ENCODE measurements around the gene TRDMT1.
A peak's percentile ranks its signal among the peaks of the same experiment; 100 is the strongest.

Gene TRDMT1

GRCh38 chr10:17113346-17113745 is 88.1 kb downstream of the TRDMT1 start:
- DNase-seq = no peak
- Mint-ChIP-seq H3K4me1 (no peaks in the 10 kb centered on the region), H3K9me3 (no peaks in the 10 kb centered on the region), H3K36me3 (peaks cover 11 to 29% of the 10 kb centered on the region in 2 donors), H3K27me3 (no peaks in the 10 kb centered on the region), H3K27ac (no peak overlapping the region), H3K4me3 (no peak overlapping the region)
- ATAC-seq (replicated peaks) = no peak

- Mint-ChIP-seq H3K27me3 (no peaks in the 10 kb centered on the region), H3K4me1 (no peaks in the 10 kb centered on the region), H3K9me3 (no peaks in the 10 kb centered on the region), H3K4me3 (no peak overlapping the region), H3K36me3 (peaks cover 11 to 26% of the 10 kb centered on the region in 2 donors), H3K27ac (no peak overlapping the region)
- ATAC-seq (replicated peaks) (no peak), DNase-seq (no peak)
Measured at GRCh38 chr10:17112566-17112965, 88.9 kb downstream of the TRDMT1 start.

- H3K27ac Mint-ChIP-seq = no peak overlapping the region
- H3K4me3 Mint-ChIP-seq = no peak overlapping the region
- DNase-seq (no peak), ATAC-seq (replicated peaks) (peak; percentile 27 to 46)
- no peaks in the 10 kb centered on the region for H3K27me3 Mint-ChIP-seq
- no peaks in the 10 kb centered on the region for H3K4me1 Mint-ChIP-seq
- peaks cover 8 to 18% of the 10 kb centered on the region in 2 donors for H3K36me3 Mint-ChIP-seq
- no peaks in the 10 kb centered on the region for H3K9me3 Mint-ChIP-seq
Measured at GRCh38 chr10:17109475-17110207, 91.8 kb downstream of the TRDMT1 start.

GRCh38 chr10:17109046-17109445 is 92.4 kb downstream of the TRDMT1 start:
- Mint-ChIP-seq H3K4me3 (no peak overlapping the region), H3K4me1 (no peaks in the 10 kb centered on the region), H3K27me3 (no peaks in the 10 kb centered on the region), H3K9me3 (no peaks in the 10 kb centered on the region), H3K27ac (no peak overlapping the region), H3K36me3 (peaks cover 8 to 14% of the 10 kb centered on the region in 2 donors)
- no peak for DNase-seq
- ATAC-seq (replicated peaks) = no peak

GRCh38 chr10:17106991-17107390 is 94.5 kb downstream of the TRDMT1 start:
- DNase-seq = no peak
- Mint-ChIP-seq H3K9me3 (no peaks in the 10 kb centered on the region), H3K27ac (no peak overlapping the region), H3K27me3 (no peaks in the 10 kb centered on the region), H3K36me3 (peaks cover 10 to 13% of the 10 kb centered on the region in 2 donors), H3K4me3 (no peak overlapping the region), H3K4me1 (no peaks in the 10 kb centered on the region)
- ATAC-seq (replicated peaks) = no peak

- ATAC-seq (replicated peaks) (no peak), DNase-seq (no peak)
- H3K4me3 Mint-ChIP-seq = no peak overlapping the region
- H3K27me3 Mint-ChIP-seq = no peaks in the 10 kb centered on the region
- no peaks in the 10 kb centered on the region for H3K9me3 Mint-ChIP-seq
- no peak overlapping the region for H3K27ac Mint-ChIP-seq
- no peaks in the 10 kb centered on the region for H3K4me1 Mint-ChIP-seq
- peaks cover 7 to 11% of the 10 kb centered on the region in 2 donors for H3K36me3 Mint-ChIP-seq
Measured at GRCh38 chr10:17101910-17102266, 99.6 kb downstream of the TRDMT1 start.

GRCh38 chr10:17101257-17101909 is 100.1 kb downstream of the TRDMT1 start:
- Mint-ChIP-seq H3K9me3 (no peaks in the 10 kb centered on the region), H3K36me3 (peaks cover 8 to 13% of the 10 kb centered on the region in 2 donors), H3K27ac (no peak overlapping the region), H3K4me1 (no peaks in the 10 kb centered on the region), H3K27me3 (no peaks in the 10 kb centered on the region), H3K4me3 (no peak overlapping the region)
- no peak for ATAC-seq (replicated peaks)
- no peak for DNase-seq

GRCh38 chr10:17100586-17100985 is 100.9 kb downstream of the TRDMT1 start:
- no peaks in the 10 kb centered on the region for H3K9me3 Mint-ChIP-seq
- ATAC-seq (replicated peaks) (no peak), DNase-seq (no peak)
- no peaks in the 10 kb centered on the region for H3K27me3 Mint-ChIP-seq
- no peaks in the 10 kb centered on the region for H3K4me1 Mint-ChIP-seq
- H3K27ac Mint-ChIP-seq = no peak overlapping the region
- H3K4me3 Mint-ChIP-seq = no peak overlapping the region
- peaks cover 8 to 13% of the 10 kb centered on the region in 2 donors for H3K36me3 Mint-ChIP-seq

- Mint-ChIP-seq H3K4me3 (no peak overlapping the region), H3K27ac (no peak overlapping the region), H3K4me1 (no peaks in the 10 kb centered on the region), H3K9me3 (peaks cover 0 to 4% of the 10 kb centered on the region in 2 donors), H3K27me3 (no peaks in the 10 kb centered on the region), H3K36me3 (peaks cover 5 to 8% of the 10 kb centered on the region in 2 donors)
- no peak for DNase-seq
- ATAC-seq (replicated peaks) = no peak
Measured at GRCh38 chr10:17098012-17098411, 103.5 kb downstream of the TRDMT1 start.

All from stimulated activated naive B cell treated with anti-CD40 and anti-IgM and Interleukin-4, amounts not matched to agents 10 μg/mL and 1 μg/mL and 100 μg/mL, for 72 hours (primary cell).